ENCODE data around the gene ALG9.

- TF ChIP-seq CTCF (IDR thresholded peaks at IDR 0.05) (no peak), POLR2A (IDR thresholded peaks at IDR 0.05) (no peak)
These were observed 86.3 kb downstream of the ALG9 start for GRCh38 chr11:111785076-111785475.
